ENCODE data around the gene LY6G6F.

Gene LY6G6F

DNA sequence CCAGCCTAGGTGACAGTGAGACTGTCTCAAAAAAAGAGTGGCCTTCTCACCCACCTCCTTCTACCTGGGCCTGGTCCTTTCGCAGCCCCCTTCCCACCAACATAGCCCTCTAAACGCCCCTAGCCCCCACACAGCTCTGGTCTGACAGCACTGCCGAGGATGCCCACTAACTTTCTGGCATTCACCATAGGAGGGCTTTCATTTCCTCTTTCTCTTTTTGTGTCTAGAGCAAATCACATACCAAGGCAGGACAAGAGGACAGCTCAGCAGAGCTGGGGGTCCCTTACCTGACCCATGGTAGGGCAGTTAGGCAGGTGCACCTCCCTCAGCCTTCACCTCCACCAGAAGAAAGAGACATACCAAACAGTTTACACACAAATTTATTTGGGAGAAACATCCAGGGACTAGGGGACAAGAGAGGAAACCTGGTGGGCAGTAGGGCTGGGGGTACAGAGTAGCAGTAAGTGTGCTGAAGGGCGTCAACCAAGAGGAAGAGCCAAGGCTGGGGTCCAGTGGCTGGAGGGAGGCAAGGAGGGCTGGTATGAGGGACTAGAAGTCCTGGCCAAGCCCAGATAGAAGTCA lies 30.3 kb upstream of the LY6G6F start:
- in situ Hi-C loops (cut with HindIII; ENCODE audit: low sequenced_read_pairs) = no loop called here

- in situ Hi-C loops (cut with HindIII; ENCODE audit: low sequenced_read_pairs) = no loop called here
These were observed 29.8 kb upstream of the LY6G6F start for GRCh38 chr6:31676904-31677303.

- in situ Hi-C loops (cut with HindIII; ENCODE audit: low sequenced_read_pairs) = no loop called here
These were observed 28.7 kb upstream of the LY6G6F start for GRCh38 chr6:31677955-31678354.

- in situ Hi-C loops (cut with HindIII; ENCODE audit: low sequenced_read_pairs) = no loop called here
These were observed 26.2 kb upstream of the LY6G6F start, which contains the start of gene LY6G5C for GRCh38 chr6:31680226-31681134. TSS of gene LY6G5C (minus strand) at chr6:31681067. CDS start at chr6:31680373, 694 bp downstream.

GRCh38 chr6:31681135-31681671 lies 25.5 kb upstream of the LY6G6F start:
- in situ Hi-C loops (cut with HindIII; ENCODE audit: low sequenced_read_pairs) = no loop called here

DNA sequence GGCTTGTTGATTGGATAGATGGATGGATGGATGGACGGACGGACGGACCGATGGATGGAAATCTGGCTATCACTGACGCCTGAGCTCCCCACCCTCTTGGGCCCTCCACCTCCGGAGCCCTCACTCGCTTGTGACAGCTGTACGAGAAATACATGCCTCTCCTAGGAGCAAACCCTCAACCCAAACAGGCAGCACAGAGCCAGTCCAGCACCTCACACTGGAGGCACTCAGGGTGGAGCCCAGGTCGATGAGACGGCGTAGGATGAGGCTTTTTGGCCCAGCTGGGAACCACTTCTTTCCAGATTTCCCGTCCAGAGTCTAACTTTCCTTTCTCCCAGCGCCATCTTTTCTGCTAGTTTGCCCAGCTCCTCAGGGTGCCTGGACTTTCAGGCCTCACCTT lies 23.1 kb upstream of the LY6G6F start:
- in situ Hi-C loops (cut with HindIII; ENCODE audit: low sequenced_read_pairs) = no loop called here

GRCh38 chr6:31686483-31686882 lies 20.2 kb upstream of the LY6G6F start:
- in situ Hi-C loops (cut with HindIII; ENCODE audit: low sequenced_read_pairs) = no loop called here

DNA sequence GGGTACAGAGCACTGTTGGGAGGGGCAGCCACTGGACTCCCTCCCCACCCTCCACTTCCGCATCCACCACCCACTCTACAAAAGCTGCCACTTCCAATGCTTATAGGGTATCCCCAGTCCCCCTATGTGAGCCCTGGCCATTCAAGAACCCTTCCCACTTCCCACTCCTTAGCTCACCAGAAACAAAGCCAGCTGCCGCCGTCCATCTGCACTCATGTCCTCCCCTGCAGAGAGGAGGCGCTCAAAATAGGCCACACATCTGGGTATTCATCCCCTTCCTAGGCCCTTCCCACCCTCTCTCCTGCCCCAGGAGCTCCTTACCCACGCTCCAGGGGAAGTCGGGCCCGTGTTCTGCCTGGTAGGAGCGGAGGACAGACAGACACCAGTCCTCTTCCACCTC lies 19.3 kb upstream of the LY6G6F start:
- in situ Hi-C loops (cut with HindIII; ENCODE audit: low sequenced_read_pairs) = no loop called here

DNA sequence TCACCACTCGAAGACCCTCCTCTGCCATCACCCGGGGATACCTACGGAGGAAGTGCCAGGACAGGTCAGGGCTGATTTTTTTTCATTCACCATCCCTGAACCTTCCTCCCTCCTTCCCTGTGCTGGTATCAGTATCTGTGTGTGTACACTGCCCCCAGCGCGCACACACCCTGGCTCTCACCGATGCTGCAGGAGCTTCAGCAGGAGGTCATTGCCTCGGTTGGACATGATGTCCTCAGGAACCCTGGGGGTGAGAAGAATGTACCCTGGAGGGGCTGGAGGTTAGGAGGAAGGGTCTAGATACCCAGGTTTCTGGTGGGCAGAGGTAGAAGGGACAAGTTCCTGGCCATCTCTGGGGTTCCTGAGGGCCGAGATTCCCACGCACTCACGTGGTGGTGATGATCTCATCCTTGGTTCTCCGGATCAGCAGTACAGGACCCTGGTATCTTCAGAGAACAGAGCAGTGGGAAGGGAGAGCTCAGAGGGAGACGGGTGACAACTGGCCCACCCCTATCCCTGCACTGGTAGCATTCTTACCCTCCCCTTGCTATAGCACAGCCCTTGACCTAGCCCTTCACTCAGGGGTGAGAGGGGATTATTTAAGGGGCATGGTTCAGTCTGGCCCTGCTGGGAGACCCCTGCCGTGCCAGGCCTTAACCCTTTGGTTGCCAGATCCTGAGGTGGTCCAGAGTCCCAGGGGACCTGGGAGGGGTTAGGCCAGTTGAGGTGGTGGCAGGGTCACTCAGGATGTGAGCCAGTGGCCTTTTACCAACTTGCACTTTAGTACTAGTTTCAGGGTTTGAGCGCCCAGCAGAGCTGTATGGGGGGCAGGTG lies 18.6 kb upstream of the LY6G6F start:
- in situ Hi-C loops (cut with HindIII; ENCODE audit: low sequenced_read_pairs) = no loop called here

DNA sequence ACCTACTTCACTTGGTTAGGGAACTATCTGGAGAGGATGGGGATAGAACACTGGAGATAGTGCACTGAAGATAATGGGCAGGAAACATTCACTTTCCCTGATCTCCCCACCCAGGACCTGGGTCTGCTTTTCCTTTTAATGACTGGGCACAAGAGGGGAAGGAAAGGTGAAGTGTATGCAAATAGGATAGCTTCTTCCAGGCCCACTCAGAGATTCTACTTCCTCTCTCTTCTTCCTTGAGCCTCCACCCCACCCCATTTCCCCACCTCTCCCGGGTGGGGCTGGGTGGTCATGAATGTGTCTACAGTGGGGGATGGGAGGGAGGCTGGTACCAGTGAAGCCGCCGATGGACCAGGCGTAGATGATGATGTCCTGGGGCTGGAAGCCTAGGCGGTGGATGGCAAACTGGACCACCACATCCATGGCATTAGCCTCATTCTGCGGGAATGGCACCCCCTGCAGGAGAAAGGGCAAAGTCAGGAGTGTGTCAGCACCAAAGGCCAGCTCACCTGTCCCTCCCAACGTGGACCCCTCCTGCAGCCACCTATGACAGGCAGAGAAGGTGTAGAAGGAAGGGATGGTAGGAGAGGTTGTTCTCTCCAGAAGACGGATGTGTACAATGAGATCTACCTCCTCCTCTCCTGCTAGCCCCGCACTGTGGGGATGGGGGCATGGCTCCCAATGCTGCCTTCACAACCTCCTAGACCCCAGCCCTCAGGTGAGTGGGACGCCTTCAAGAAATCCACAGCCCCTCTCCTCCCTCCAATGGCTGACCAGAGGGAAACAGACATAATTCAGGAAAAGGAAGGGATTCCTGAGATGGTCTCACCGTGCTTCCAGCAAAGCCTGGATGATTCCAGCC lies 17.2 kb upstream of the LY6G6F start:
- in situ Hi-C loops (cut with HindIII; ENCODE audit: low sequenced_read_pairs) = loop anchor here (5.0 kb wide), 1 partner anchor 43 kb away; no protein-coding TSS in a partner anchor

- in situ Hi-C loops (cut with HindIII; ENCODE audit: low sequenced_read_pairs) = loop anchor here (5.0 kb wide), 1 partner anchor 42 kb away; no protein-coding TSS in a partner anchor
These were observed 16.2 kb upstream of the LY6G6F start for GRCh38 chr6:31690231-31691077.

DNA sequence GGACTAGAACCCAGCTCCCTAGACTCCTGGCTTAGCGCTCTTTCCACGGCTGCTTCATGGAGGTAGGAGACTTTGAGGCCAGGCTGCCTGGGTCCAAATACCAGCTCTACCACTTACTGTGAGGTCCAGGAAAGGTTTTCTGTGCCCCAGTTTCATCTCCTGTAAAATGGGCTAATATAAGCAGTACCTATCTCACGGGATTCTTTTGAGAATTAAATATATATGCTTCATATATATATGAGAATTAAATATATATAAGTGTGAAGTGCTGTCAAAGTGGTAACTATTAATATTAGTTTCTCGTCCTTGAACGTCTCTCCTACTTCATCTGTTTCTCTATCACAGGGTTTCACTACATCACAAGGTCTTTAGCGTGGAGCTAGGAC lies 15.6 kb upstream of the LY6G6F start:
- in situ Hi-C loops (cut with HindIII; ENCODE audit: low sequenced_read_pairs) = loop anchor here (5.0 kb wide), 1 partner anchor 41 kb away; no protein-coding TSS in a partner anchor

DNA sequence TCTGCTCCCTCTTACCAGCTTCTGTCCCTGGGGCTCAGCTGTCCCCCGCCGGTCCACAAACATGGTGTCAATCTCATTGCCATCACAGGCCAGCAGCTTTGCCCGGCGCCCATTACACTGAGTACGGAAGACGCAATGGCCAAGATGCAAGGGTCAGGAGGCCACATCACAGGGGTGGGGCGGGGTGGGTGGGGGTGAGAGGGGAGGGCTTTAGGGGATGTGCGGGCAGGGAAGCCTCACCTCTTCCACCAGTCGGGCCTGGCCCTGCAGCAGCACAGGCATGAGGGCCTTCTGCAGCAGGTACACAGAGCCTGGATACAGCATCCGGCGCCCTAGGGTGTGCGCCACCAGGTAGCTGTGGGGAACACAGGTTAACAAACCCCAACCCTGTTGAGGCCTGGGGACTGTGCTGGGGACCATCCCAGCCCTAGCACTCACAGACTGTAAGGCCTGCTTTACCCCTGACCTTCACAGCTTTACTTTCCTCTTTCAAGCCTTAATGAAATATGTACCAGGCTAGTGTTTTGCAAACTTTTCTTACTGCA lies 15.0 kb upstream of the LY6G6F start:
- in situ Hi-C loops (cut with HindIII; ENCODE audit: low sequenced_read_pairs) = loop anchor here (5.0 kb wide), 1 partner anchor 41 kb away; no protein-coding TSS in a partner anchor

DNA sequence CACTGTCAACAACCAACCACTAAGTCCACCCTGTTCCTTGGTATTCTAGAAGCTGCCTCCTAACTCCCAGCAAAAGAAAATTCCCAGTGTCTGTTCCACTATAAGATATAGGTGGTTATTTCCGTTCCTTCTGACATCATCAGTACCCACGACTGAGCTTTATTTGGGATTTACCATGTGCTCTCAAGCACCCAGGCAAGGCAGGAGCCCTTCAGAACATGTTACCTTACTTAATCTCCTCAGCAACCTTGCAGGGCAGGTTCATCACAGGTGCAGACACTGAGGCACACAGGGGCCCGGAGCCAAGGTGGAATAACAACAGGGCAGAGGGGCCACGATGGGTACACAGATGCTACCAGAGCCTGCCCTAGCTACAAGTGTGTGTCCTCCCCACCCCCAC lies 14.3 kb upstream of the LY6G6F start:
- in situ Hi-C loops (cut with HindIII; ENCODE audit: low sequenced_read_pairs) = loop anchor here (5.0 kb wide), 1 partner anchor 40 kb away; no protein-coding TSS in a partner anchor

DNA sequence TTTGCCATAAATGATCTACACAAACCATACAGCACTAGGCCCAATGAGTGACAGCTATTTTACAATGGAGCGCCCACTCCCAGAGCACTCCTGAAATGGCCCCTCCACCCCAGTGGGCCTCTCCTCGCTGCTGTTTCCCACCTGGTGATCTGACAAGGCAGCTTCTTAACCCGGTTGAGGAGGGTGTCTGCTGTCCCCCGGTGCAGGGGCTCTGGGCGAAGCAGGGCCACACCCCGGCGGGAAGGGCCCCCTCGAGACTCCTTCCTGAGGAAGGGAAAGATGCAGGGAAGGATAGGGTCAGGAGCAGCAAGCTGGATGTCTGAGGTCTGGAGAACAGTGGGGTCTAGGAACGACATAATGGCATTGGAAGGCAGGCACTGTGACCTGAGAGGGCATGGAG lies 13.8 kb upstream of the LY6G6F start:
- in situ Hi-C loops (cut with HindIII; ENCODE audit: low sequenced_read_pairs) = loop anchor here (5.0 kb wide), 1 partner anchor 39 kb away; no protein-coding TSS in a partner anchor

- in situ Hi-C loops (cut with HindIII; ENCODE audit: low sequenced_read_pairs) = loop anchor here (5.0 kb wide), 1 partner anchor 39 kb away; no protein-coding TSS in a partner anchor
These were observed 13.1 kb upstream of the LY6G6F start for GRCh38 chr6:31693535-31693934.

- in situ Hi-C loops (cut with HindIII; ENCODE audit: low sequenced_read_pairs) = no loop called here
These were observed 9.1 kb upstream of the LY6G6F start for GRCh38 chr6:31697555-31697954.

DNA sequence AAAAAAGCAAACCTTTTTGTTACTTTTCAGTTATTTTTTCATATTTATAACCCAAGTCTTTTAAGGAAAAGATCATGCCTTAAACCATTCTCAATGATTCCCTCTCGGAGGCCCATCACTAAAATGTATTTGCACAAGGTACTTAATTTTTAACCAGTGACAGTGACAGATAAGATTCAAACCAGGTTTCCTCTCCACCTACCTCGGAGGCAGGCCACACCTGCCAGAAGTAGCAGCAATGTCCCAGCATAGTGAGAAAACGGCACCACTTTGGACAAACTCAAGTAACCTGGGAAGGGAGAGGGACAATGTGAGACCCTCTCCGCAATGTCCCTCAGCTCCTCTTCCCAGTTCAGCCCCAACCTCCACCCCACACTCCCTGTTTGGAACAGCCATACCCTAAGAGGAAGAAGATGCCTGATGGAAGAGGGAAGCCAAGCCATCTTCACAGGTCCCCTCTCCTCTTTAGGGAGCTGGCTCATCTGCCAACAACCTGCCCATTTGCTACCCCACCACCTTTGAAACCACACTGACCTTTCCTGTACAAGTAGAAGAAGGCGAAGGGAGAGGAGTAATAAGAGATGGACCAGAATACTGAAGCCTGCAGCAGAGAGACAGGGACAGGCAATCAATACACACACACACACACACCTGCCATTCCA lies 5.8 kb upstream of the LY6G6F start:
- in situ Hi-C loops (cut with HindIII; ENCODE audit: low sequenced_read_pairs) = no loop called here
